Neural cell (in vitro differentiated cells): ENCODE results near the gene PARD3B. TPM values are rescaled to one million over a fixed set of nuclear protein-coding genes. Genes with fewer than 3 reads are reported as not detected.

Experiments
- H2AFZ ChIP-seq: fragments of 200-600, 300-800 bp; sonication (generic), shearing (Covaris generic); 2 replicates; pipeline ENCODE4 v1.6.0; 2014; ENCODE audit warnings: low read depth, mild to moderate bottlenecking, antibody characterized with exemption, low read length, moderate library complexity
- H3F3A ChIP-seq: fragments of 200-600 bp; shearing (Covaris generic); 2 replicates; pipeline ENCODE4 v1.6.1; 2016; ENCODE audit warnings: mild to moderate bottlenecking, moderate library complexity, mixed read lengths, antibody characterized with exemption, low read length; ENCODE audit not compliant: insufficient read depth, poor library complexity, severe bottlenecking
- H3K27ac ChIP-seq: fragments of 200-600, 300-800 bp; sonication (generic), shearing (Covaris generic); 2 replicates; pipeline ENCODE4 v1.5.1; 2014; ENCODE audit warnings: mild to moderate bottlenecking, low read length, moderate library complexity
- H3K27me3 ChIP-seq: fragments of 300-800, 200-600 bp; sonication (generic), shearing (Covaris generic); 2 replicates; pipeline ENCODE4 v1.6.0; 2014; ENCODE audit warnings: mild to moderate bottlenecking, low read depth, low read length, moderate library complexity; ENCODE audit not compliant: insufficient read depth
- H3K36me3 ChIP-seq: fragments of 300-800, 200-600 bp; sonication (generic), shearing (Covaris generic); 2 replicates; pipeline ENCODE4 v1.5.1; 2014; ENCODE audit warnings: mild to moderate bottlenecking, antibody characterized with exemption, low read length, moderate library complexity; ENCODE audit not compliant: insufficient read depth
- H3K4me2 ChIP-seq: fragments of 300-800, 200-600 bp; sonication (generic), shearing (Covaris generic); 2 replicates; pipeline ENCODE4 v1.6.0; 2014; ENCODE audit warnings: mild to moderate bottlenecking, low read length
- H3K4me3 ChIP-seq: fragments of 300-800, 200-600 bp; sonication (generic), shearing (Covaris generic); 2 replicates; pipeline ENCODE4 v1.5.1; 2014; ENCODE audit warnings: mild to moderate bottlenecking, low read length, moderate library complexity
- H3K79me2 ChIP-seq: fragments of 200-600 bp; shearing (Covaris generic); replicated peaks from 2 replicates; pipeline ENCODE4 v1.6.0; 2014; ENCODE audit warnings: mild to moderate bottlenecking, low read length, moderate library complexity; ENCODE audit not compliant: insufficient read depth
- H3K9ac ChIP-seq: fragments of 300-800, 200-600 bp; sonication (generic), shearing (Covaris generic); 2 replicates; pipeline ENCODE4 v1.6.1; 2016; ENCODE audit warnings: mild to moderate bottlenecking, low read length, mixed read lengths
- H3K9me2 ChIP-seq: fragments of 200-600 bp; shearing (Covaris generic); 2 replicates; pipeline ENCODE4 v1.6.1; 2016; ENCODE audit warnings: mild to moderate bottlenecking, low read length, mixed read lengths; ENCODE audit not compliant: insufficient read depth
- H3K9me3 ChIP-seq: fragments of 200-600, 300-800 bp; sonication (generic), shearing (Covaris generic); 2 replicates; pipeline ENCODE4 v1.6.1; 2016; ENCODE audit warnings: mild to moderate bottlenecking, mixed run types, low read length, moderate library complexity, mixed read lengths
- H4K20me1 ChIP-seq: fragments of 200-600 bp; shearing (Covaris generic); 2 replicates; pipeline ENCODE4 v1.6.1; 2016; ENCODE audit warnings: mild to moderate bottlenecking, mixed run types; ENCODE audit not compliant: insufficient read depth
- EP300 ChIP-seq: fragments of 450-650 bp; conservative IDR thresholded peaks from 2 replicates; pipeline ENCODE4 v1.6.1; 2014; ENCODE audit warnings: antibody characterized with exemption, mild to moderate bottlenecking, moderate library complexity; ENCODE audit not compliant: poor library complexity, severe bottlenecking
- EZH2 ChIP-seq: fragments of 200-600, 300-800 bp; shearing (Covaris generic), sonication (generic); IDR thresholded peaks from 2 replicates; pipeline ENCODE4 v1.6.1; 2014; ENCODE audit warnings: antibody characterized with exemption, low read length, borderline replicate concordance, mild to moderate bottlenecking; ENCODE audit not compliant: insufficient read depth, poor library complexity, severe bottlenecking
- MXI1 ChIP-seq: fragments of 450-650 bp; conservative IDR thresholded peaks from 2 replicates; pipeline ENCODE4 v1.6.1; 2014; ENCODE audit warnings: antibody characterized with exemption, mild to moderate bottlenecking; ENCODE audit not compliant: poor library complexity, severe bottlenecking
- POLR2AphosphoS5 ChIP-seq: IDR thresholded peaks from 2 replicates; pipeline ENCODE4 v1.6.1; 2012
- RAD21 ChIP-seq: fragments of 450-650 bp; conservative IDR thresholded peaks from 2 replicates; pipeline ENCODE4 v1.6.1; 2014; ENCODE audit warnings: antibody characterized with exemption, mild to moderate bottlenecking, moderate library complexity
- REST ChIP-seq: IDR thresholded peaks from 2 replicates; pipeline ENCODE4 v1.6.1; 2012; ENCODE audit warnings: borderline replicate concordance
- SMC3 ChIP-seq: fragments of 450-650 bp; conservative IDR thresholded peaks from 2 replicates; pipeline ENCODE4 v1.6.1; 2014; ENCODE audit warnings: antibody characterized with exemption, mild to moderate bottlenecking, moderate library complexity; ENCODE audit not compliant: poor library complexity
- TAF1 ChIP-seq: IDR thresholded peaks from 2 replicates; pipeline ENCODE4 v1.6.1; 2012; ENCODE audit warnings: low read depth
- polyA plus RNA-seq: library from polyadenylated mRNA; depleted of rRNA; stranded (reverse); fragments of >200 nt; gene quantifications from 2 replicates; pipeline ENCODE4 v1.2.3, GENCODE V29; 2014
- TF ChIP-seq, protein P1 (sequence below): fragments of 450-650 bp; IDR thresholded peaks from 2 replicates; pipeline ENCODE4 v1.5.1; 2014; ENCODE audit warnings: antibody characterized with exemption, mild to moderate bottlenecking, moderate library complexity; ENCODE audit not compliant: poor library complexity, severe bottlenecking

Gene PARD3B
- polyA plus RNA-seq, 1 donor from 2014 or later: 0.54 TPM

DNA sequence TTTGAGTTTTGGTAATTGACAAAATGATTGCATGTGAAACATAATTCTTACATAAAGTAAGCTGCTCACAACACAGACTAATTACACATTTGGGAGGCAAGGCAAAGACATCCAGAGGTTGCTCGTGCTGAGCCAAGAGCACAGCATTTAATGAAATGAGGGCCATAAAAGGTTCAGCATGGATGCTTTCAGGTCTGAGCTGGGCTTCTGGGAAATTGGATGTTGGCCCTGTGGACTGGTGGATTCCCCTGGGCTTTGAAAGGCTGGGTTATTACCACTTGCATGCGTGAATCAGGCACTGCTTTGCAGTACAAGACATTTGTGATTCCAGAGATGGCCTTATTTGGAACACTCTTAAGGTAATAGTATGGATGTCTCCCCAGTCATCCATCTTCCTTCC is 603.5 kb downstream of the PARD3B start:
- H4K20me1 ChIP-seq: no peaks in the 10 kb centered on the region
- H3K27ac ChIP-seq: no peak overlapping the region
- no peak overlapping the region for H3K9ac ChIP-seq
- TF ChIP-seq REST (no peak), TAF1 (no peak), POLR2AphosphoS5 (no peak), EP300 (no peak), MXI1 (no peak), SMC3 (no peak), RAD21 (no peak), EZH2 (no peak)
- TF ChIP-seq, protein P1, sequence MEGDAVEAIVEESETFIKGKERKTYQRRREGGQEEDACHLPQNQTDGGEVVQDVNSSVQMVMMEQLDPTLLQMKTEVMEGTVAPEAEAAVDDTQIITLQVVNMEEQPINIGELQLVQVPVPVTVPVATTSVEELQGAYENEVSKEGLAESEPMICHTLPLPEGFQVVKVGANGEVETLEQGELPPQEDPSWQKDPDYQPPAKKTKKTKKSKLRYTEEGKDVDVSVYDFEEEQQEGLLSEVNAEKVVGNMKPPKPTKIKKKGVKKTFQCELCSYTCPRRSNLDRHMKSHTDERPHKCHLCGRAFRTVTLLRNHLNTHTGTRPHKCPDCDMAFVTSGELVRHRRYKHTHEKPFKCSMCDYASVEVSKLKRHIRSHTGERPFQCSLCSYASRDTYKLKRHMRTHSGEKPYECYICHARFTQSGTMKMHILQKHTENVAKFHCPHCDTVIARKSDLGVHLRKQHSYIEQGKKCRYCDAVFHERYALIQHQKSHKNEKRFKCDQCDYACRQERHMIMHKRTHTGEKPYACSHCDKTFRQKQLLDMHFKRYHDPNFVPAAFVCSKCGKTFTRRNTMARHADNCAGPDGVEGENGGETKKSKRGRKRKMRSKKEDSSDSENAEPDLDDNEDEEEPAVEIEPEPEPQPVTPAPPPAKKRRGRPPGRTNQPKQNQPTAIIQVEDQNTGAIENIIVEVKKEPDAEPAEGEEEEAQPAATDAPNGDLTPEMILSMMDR: no peak
- no peaks in the 10 kb centered on the region for H3K79me2 ChIP-seq
- H3K27me3 ChIP-seq: no peaks in the 10 kb centered on the region
- H3K9me2 ChIP-seq: no peaks in the 10 kb centered on the region
- H3K4me2 ChIP-seq: no peak overlapping the region
- no peaks in the 10 kb centered on the region for H3K36me3 ChIP-seq
- H2AFZ ChIP-seq: no peak overlapping the region
- H3F3A ChIP-seq: no peaks in the 10 kb centered on the region
- no peak overlapping the region for H3K4me3 ChIP-seq
- no peaks in the 10 kb centered on the region for H3K9me3 ChIP-seq

- TF ChIP-seq MXI1: no peak
- no peak for TF ChIP-seq SMC3
- TF ChIP-seq POLR2AphosphoS5: no peak
- TF ChIP-seq RAD21: no peak
Observed at GRCh38 chr2:205156457-205156856, 611.2 kb downstream of the PARD3B start.

GRCh38 chr2:205158404-205158803 is 613.1 kb downstream of the PARD3B start:
- Histone ChIP-seq H3K9ac (no peak overlapping the region), H4K20me1 (no peaks in the 10 kb centered on the region), H3K9me3 (no peaks in the 10 kb centered on the region), H3K27ac (no peak overlapping the region), H3K4me3 (no peak overlapping the region), H3F3A (no peaks in the 10 kb centered on the region), H3K36me3 (no peaks in the 10 kb centered on the region), H3K4me2 (no peak overlapping the region), H3K9me2 (no peaks in the 10 kb centered on the region), H3K27me3 (no peaks in the 10 kb centered on the region), H2AFZ (no peak overlapping the region), H3K79me2 (no peaks in the 10 kb centered on the region)
- TF ChIP-seq EZH2 (no peak), RAD21 (no peak), REST (no peak), TAF1 (no peak), SMC3 (no peak), POLR2AphosphoS5 (no peak), MXI1 (no peak), EP300 (no peak)
- TF ChIP-seq, protein P1: no peak

More at GRCh38 chr2:205156457-205156856, 611.2 kb downstream of the PARD3B start:
- no peaks in the 10 kb centered on the region for H3K36me3 ChIP-seq
- no peaks in the 10 kb centered on the region for H3F3A ChIP-seq
- no peak overlapping the region for H2AFZ ChIP-seq
- no peak overlapping the region for H3K4me2 ChIP-seq
- H3K9me3 ChIP-seq: no peaks in the 10 kb centered on the region
- H3K4me3 ChIP-seq: no peak overlapping the region
- no peak overlapping the region for H3K27ac ChIP-seq
- no peak overlapping the region for H3K9ac ChIP-seq
- no peaks in the 10 kb centered on the region for H4K20me1 ChIP-seq
- no peaks in the 10 kb centered on the region for H3K9me2 ChIP-seq
- no peaks in the 10 kb centered on the region for H3K27me3 ChIP-seq
- no peaks in the 10 kb centered on the region for H3K79me2 ChIP-seq
